Measurements from ENCODE around the gene DMKN.

DMKN gene

DNA sequence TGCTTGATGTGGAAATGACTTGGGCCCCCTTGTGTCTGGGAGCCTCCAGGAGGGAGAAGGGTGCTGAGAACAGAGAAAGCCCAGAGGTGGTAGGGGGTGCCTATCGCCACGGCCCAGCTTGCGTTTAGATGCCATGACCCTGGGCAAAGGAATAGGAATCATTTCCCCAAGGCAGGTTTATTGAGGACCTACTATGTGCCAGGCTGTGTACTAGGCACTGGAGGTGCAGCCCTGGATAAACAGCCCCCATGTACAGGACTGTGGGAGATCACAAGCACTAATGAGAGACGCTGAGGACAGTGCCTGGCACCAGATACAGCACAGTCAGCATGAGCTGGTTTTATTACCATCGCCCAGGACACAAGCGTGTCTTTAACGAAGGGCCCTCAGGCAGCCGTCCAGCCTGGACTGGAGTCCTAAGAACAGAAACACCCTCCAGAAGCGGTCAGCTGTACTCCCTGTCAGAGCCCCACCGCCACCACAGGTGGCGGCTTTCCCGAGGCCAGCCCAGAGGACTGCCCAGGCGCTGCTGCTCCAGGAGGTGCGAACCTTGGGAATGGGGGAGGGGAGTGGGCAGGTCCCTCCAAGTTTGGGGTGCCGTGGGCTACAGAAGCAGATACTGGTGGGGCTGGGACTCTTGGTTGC lies 36.6 kb upstream of the DMKN start:
- Histone ChIP-seq H3K27ac (no peak overlapping the region), H2AFZ (no peak overlapping the region), H3K4me2 (ENCODE audit: low read length) (no peak overlapping the region), H3K79me2 (peaks cover 5% of the 10 kb centered on the region), H3K9ac (no peak overlapping the region), H3K4me1 (peaks cover 6% of the 10 kb centered on the region), H3K36me3 (ENCODE audit: control insufficient read depth, insufficient read depth, low read length) (no peaks in the 10 kb centered on the region), H3K4me3 (ENCODE audit: low read depth, low read length) (no peak overlapping the region), H3K27me3 (ENCODE audit: control insufficient read depth, insufficient read depth, low read length) (no peaks in the 10 kb centered on the region), H3K9me3 (ENCODE audit: control insufficient read depth, low read length) (no peaks in the 10 kb centered on the region)
- TF ChIP-seq, protein P1, sequence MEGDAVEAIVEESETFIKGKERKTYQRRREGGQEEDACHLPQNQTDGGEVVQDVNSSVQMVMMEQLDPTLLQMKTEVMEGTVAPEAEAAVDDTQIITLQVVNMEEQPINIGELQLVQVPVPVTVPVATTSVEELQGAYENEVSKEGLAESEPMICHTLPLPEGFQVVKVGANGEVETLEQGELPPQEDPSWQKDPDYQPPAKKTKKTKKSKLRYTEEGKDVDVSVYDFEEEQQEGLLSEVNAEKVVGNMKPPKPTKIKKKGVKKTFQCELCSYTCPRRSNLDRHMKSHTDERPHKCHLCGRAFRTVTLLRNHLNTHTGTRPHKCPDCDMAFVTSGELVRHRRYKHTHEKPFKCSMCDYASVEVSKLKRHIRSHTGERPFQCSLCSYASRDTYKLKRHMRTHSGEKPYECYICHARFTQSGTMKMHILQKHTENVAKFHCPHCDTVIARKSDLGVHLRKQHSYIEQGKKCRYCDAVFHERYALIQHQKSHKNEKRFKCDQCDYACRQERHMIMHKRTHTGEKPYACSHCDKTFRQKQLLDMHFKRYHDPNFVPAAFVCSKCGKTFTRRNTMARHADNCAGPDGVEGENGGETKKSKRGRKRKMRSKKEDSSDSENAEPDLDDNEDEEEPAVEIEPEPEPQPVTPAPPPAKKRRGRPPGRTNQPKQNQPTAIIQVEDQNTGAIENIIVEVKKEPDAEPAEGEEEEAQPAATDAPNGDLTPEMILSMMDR (IDR thresholded peaks at IDR 0.05), result no peak

DNA sequence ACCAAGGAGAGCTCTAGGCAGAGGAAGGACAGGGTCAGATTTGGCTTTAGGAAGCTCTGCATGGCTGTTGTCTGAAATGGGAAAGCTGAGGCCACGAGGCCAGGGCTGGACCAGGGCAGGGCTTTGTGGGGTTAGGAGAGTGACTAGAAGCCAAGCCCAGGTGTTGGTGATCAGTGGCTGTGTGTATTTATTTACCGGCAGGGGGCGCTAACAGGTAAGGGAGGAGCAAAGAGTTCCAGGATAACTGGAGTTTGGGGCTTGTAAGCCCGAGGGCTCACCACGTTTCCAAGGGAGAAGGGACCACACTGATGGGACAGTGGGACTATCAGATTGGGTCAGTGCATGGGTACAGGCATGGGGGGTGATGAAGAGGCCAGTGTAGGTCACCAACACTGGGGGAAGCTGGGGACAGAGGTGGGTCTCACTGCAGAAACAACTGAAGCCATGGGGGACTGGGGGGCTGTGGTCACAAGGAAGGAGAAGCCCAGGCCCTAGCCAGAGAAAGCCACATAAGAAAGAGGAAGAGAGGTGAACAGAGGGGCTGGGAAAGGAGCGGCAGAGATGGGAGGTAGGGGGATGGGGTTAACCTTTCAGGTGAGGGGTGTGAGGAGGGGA lies 35.8 kb upstream of the DMKN start:
- Histone ChIP-seq H3K27ac (no peak overlapping the region), H3K27me3 (ENCODE audit: control insufficient read depth, insufficient read depth, low read length) (no peaks in the 10 kb centered on the region), H3K36me3 (ENCODE audit: control insufficient read depth, insufficient read depth, low read length) (no peaks in the 10 kb centered on the region), H3K79me2 (peaks cover 5% of the 10 kb centered on the region), H2AFZ (no peak overlapping the region), H3K4me3 (ENCODE audit: low read depth, low read length) (no peak overlapping the region), H3K4me1 (peaks cover 6% of the 10 kb centered on the region), H3K9ac (no peak overlapping the region), H3K9me3 (ENCODE audit: control insufficient read depth, low read length) (no peaks in the 10 kb centered on the region), H3K4me2 (ENCODE audit: low read length) (no peak overlapping the region)
- TF ChIP-seq, protein P1 (IDR thresholded peaks at IDR 0.05), result peak; percentile 88

DNA sequence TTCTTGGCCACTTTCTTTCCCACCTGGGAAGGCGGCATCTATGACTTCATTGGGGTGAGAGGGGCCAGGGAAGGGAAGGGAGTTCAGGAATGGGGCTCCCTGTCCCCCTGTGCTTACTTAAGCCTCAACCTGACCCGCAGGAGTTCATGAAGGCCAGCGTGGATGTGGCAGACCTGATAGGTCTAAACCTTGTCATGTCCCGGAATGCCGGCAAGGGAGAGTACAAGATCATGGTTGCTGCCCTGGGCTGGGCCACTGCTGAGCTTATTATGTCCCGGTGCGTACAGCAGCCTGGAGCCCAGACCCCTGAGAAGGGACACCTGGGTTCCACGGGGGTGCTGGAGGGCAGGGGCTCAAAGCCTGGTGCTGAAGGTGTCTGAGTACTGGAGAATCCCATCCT lies 33.1 kb upstream of the DMKN start:
- Histone ChIP-seq H3K9me3 (ENCODE audit: control insufficient read depth, low read length) (no peaks in the 10 kb centered on the region), H3K36me3 (ENCODE audit: control insufficient read depth, insufficient read depth, low read length) (no peaks in the 10 kb centered on the region), H3K4me3 (ENCODE audit: low read depth, low read length) (peak overlapping the region; percentile 98), H3K79me2 (peaks cover 5% of the 10 kb centered on the region), H3K4me2 (ENCODE audit: low read length) (peak overlapping the region; percentile 98), H3K27me3 (ENCODE audit: control insufficient read depth, insufficient read depth, low read length) (no peaks in the 10 kb centered on the region), H3K9ac (no peak overlapping the region), H3K4me1 (peaks cover 6% of the 10 kb centered on the region), H2AFZ (no peak overlapping the region), H3K27ac (no peak overlapping the region)
- TF ChIP-seq, protein P1 (IDR thresholded peaks at IDR 0.05), result no peak

DNA sequence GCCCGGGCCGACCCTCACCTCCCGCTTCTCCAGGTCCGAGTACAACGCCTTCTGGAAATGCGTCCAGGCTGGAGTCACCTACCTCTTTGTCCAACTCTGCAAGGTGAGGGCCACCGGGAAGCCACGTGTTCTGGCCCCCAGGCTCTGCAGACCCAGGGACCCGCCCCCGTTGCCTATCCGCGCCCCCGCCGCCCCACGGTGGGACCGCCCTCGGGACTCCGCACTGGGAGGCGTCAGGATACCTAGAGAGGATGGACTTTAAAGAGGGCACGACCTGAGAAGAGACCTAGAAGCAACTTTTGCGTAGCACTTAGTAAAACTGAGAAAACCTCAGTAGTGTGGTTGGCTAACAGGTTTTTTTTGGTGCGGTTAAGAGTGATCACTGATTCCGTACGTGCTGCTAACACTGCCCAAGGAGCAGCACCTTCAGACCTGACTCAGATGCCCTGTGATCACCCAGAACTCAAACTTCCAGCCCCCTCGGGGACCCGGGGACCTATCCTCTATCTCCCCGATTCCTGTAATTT lies 32.5 kb upstream of the DMKN start:
- Histone ChIP-seq H3K79me2 (peaks cover 5% of the 10 kb centered on the region), H3K27me3 (ENCODE audit: control insufficient read depth, insufficient read depth, low read length) (no peaks in the 10 kb centered on the region), H2AFZ (peak overlapping the region; percentile 100), H3K27ac (peak overlapping the region; percentile 74), H3K9me3 (ENCODE audit: control insufficient read depth, low read length) (no peaks in the 10 kb centered on the region), H3K4me1 (peaks cover 6% of the 10 kb centered on the region), H3K4me2 (ENCODE audit: low read length) (peak overlapping the region; percentile 98), H3K36me3 (ENCODE audit: control insufficient read depth, insufficient read depth, low read length) (no peaks in the 10 kb centered on the region), H3K9ac (peak overlapping the region; percentile 88), H3K4me3 (ENCODE audit: low read depth, low read length) (peak overlapping the region; percentile 98)
- TF ChIP-seq, protein P1 (IDR thresholded peaks at IDR 0.05), result no peak
